Right ventricle myocardium inferior (tissue), 1 donor: ENCODE measurements around the gene PTCHD1. TPM values are rescaled to one million over a fixed set of nuclear protein-coding genes. Genes with fewer than 3 reads are reported as not detected.

Experiments
- ATAC-seq: fragments of 200-7000 bp; cut with Tn5 transposase; one replicate; pipeline ENCODE4 v1.9.1; 2020; ENCODE audit warnings: mild to moderate bottlenecking, moderate library complexity
- DNase-seq: peaks from one replicate; pipeline ENCODE4 v3.0.0; 2021; ENCODE audit errors: missing footprints
- intact Hi-C: fragments of 100-400 bp; cut with DNase I; formaldehyde crosslinking; loops from one replicate; pipeline ENCODE4 v1.11.0; 2022
- total RNA-seq: library from RNA; stranded (reverse); fragmentation: NEBNext Ultra II Directional; extraction: Animal tissue kit (Norgen Biotek cat#: 25700); gene quantifications from one replicate; pipeline ENCODE4 v1.2.1, GENCODE V29; 2021
- donor health status: DM: no; HTN: yes; CAD: no; lungs with severe emphysema.

PTCHD1 gene
- total RNA-seq, 1 donor from 2014 or later: 0.05 TPM

DNA sequence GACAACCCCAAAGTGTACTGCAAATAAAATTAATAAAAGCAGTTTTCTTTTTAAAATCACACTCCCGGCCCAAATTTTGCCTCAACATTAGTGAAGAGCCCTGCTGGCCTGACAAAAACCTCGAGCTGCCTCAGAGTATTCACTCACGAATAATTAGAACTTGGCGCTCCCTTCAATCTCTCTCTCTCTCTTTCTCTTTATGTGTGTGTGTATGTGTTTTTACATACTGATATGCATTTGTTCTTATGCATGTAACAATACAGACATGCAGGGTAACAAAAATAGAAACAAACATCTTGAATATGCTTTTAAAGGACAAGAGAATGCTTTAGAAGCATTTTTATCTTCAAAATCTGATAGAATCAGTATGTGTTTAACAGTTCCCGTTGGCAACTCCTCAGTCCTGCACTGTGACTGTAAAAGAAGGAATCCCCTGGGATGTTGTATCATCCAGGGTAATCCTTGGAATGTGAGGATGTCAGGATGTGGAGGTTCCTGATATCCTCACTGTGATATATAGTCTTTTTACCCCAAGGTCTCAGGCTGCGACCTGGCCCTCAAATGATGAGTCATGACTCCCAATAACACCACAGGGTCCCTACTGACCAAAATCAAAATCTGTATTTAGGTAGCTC lies 53.0 kb downstream of the PTCHD1 start:
- no peak for ATAC-seq
- DNase-seq: no peak
- intact Hi-C loops: no loop called here

DNA sequence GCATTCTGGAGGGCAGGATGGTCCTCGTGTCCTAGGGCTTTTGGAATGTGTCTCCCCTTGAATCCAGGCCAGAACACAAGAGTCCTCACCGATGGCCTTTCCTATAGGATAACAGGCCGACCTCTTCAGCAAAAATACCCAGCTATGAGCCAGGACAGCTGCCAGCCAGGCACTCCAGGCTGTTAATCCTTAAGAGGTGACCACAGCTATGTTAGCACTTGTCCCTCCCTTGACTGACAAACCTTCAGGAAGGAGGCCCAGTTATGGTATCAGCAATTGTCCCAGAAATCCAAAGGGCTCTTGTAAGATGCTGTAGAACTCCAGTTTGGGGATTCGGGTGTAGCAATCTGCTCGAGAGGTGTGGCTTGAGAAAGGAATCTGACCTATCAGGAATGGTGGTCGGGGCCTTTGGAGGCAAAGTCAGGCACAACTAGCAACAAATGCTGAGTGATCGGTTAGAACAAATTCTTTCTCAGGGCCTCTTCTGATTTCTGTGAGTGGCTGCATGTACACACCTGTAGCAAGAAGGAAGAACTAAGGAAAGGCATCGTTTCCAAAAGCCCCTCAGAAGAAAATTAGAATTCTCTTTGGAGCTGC lies 54.6 kb downstream of the PTCHD1 start:
- ATAC-seq (no peak), DNase-seq (no peak)
- intact Hi-C loops: no loop called here

DNA sequence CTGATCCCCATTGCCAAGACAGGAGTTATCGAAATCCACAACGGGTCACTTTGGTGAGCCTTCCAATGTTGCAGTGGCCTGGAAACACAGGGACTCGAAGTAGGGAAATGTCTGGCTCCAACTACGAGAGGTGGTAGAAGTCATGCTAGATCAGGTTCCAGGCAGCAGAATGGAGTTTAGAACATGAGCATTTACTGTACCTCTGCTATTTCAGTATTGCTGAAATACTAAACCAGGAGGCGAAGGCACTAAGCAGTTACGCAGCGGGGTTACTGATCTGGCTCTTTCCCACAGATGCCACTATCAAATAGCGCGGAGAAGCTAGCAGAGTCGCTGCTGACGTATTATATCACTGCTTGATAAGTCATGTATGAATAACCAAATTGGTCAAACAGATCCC lies 56.3 kb downstream of the PTCHD1 start:
- DNase-seq (no peak), ATAC-seq (no peak)

DNA sequence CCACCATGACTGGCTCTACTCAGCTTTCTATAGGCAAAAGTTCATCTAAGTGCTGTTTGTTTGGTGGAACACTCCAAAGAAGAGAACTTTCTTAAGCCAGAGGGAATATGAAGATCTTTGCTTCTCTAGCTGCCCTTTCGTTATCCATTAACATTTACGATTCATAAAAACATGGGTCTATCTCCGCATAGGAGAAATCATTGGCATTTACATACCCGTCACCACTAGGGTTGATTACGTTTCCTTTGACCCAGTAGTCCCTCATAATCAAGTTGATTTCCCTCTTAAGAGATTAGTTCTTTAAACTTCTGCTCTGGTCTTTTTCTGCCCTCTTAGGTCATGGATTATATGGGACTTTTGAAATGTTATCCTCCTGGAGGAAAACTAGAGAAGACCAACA lies 57.5 kb downstream of the PTCHD1 start:
- DNase-seq (no peak), ATAC-seq (no peak)
- intact Hi-C loops: no loop called here

More for the DNA sequence above, 56.3 kb downstream of the PTCHD1 start:
- intact Hi-C loops: no loop called here

DNA sequence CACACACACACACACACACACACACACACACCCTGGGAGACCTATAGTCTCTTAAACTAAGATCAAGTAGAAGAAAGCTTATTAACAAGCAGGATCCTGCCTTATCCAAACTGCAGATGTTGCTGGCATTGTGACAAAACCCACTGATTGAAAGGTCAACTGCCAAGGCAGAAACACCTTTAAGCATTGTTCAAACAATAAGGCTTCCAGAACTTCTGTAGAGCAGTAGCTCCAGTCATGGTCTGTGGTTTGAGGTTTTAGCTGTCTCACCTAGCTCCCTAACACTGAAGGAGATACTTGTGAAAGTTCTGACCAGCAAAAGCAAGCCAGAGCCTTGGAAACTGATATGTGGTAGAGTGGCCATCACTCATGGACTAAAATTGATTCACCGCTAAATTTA lies 59.8 kb downstream of the PTCHD1 start:
- DNase-seq (no peak), ATAC-seq (no peak)
- intact Hi-C loops: no loop called here

DNA sequence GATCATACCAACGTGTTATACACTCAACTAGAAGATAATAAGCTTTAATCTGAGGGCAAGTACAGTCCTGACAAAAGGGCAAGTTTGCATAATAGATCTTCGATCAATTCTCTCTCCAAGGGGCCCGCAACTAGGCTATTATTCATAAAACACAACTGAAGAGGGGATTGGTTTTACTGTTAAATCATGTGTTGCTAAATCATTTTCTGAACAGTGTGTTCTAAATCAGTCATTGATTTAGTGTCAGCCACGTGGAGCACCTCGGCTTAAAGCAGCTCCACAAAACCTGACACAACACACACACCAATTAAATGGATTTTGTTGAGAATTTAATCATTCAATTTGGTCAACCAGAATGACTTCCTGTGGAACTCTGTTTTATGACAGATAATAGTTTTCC lies 61.6 kb downstream of the PTCHD1 start:
- intact Hi-C loops: no loop called here
- no peak for DNase-seq
- ATAC-seq: no peak

DNA sequence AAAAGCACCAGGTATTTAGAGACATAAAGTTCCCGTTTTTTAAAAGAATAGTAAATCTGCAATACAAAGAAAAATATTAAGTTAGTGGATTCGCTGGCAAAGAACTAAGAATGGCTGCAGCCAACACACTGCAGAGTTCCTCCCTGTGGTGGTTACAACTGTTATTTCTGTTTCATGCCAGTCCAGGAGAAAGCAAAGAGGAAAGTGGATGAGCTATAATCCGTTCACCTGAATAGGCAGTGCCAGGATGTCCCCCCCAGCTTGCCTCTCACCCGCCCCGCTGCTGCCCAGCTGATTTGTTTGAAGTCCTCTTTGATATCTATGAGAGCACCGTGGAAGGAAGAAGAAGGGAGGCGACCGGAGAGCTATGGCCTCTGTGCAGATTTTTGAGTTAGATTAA lies 63.9 kb downstream of the PTCHD1 start:
- intact Hi-C loops: no loop called here
- DNase-seq: no peak
- ATAC-seq: no peak

DNA sequence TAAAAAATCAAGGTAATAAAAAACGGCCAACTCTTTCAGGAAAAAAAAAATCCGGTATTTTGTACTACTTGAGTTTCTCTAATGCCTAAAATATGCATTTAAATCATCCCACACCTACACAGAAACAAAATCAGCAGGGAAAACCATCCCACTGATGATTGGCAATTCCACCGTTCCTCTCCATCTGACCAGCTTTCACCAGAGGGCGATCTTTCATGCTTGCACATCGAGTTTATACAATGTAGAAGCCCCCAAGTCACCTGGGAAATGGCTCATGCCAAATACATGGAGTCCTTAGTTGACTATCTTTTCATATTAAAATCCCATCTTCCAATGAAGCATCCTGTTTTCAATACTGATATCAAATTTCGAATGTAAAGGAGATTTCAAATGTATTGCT lies 69.2 kb downstream of the PTCHD1 start:
- no peak for ATAC-seq
- intact Hi-C loops: no loop called here
- no peak for DNase-seq

DNA sequence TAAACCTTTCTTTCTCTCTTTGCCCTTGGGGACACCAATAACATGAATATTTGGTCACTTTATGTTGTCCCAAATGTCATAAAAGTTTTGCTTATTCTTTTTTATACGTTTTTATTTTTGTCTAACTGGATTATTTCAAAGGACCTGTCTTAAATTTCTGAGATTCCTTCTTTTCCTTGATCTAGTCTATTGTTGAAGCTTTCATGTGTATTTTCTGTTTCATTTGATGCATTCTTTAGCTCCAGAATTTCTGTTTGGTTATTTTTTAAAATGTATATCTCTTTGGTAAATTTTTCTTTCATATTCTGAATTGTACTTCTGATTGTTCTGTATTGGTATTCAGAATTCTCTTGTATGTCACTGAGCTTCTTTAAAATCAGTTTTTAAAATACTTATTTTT lies 88.3 kb downstream of the PTCHD1 start:
- intact Hi-C loops: no loop called here
- ATAC-seq (no peak), DNase-seq (no peak)

DNA sequence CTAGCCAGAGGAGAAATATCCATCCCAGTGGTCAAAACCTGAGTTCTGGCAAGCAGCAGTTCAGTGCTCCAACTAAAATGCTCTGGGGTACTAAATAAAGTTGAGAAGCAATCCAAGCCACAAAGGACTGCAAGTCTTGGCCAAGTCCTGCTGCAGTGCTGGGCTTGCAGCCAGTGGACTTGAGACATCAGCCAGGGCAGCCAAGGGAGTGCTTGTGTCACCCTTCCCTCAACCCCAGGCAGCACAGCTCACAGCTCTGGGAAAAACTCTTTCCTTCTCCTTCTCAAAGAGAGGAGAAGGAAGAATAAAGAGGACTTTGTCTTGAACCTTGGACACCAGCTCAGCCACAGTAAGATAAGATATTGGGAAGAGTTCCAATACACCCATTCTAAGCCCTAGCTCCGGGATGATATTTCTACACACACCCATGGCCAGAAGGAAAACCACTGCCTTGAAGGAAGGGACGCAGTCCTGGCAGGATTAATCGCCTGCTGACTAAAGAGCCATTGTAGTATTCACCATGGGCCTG lies 99.8 kb downstream of the PTCHD1 start:
- DNase-seq (peak; percentile 89), ATAC-seq (peak; percentile 95)
- intact Hi-C loops: no loop called here

DNA sequence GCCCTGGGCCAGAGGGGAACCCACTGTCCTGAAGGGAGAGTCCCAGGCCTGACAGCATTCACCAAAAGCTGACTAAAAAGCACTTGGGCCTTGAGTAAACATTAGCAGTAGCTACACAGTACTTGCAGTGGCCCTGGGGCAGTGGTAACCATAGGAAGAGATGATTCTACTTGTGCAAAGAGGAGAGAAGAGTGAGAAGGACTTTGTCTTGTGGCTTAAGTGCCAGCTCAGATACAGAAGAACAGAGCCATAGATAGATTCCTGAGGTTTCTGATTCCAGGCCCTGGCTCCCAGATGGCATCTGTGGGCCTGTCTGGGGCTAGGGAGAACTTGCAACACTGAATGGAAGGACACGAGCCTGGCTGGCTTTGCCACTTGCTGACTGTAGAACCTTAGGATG lies 100.5 kb downstream of the PTCHD1 start:
- ATAC-seq (no peak), DNase-seq (no peak)
- intact Hi-C loops: no loop called here

DNA sequence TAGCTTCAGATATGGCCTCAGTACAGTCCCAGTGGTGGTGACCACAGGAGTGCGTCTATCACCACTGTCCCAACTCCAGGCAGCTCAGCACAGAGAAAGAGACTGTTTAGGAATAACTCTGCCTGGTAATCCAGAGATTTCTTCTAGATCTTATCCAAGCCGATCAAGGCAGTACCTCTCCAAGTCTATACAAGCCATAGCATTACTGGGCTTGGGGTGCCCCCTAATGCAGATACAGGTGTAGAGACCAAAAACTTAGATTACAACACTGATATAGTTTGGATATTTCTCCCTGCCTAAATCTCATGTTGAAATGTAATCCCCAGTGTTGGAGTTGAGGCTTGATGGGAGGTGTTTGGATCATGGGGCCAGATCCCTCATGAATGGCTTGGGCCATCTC lies 100.9 kb downstream of the PTCHD1 start:
- intact Hi-C loops: no loop called here
- ATAC-seq: no peak
- no peak for DNase-seq

DNA sequence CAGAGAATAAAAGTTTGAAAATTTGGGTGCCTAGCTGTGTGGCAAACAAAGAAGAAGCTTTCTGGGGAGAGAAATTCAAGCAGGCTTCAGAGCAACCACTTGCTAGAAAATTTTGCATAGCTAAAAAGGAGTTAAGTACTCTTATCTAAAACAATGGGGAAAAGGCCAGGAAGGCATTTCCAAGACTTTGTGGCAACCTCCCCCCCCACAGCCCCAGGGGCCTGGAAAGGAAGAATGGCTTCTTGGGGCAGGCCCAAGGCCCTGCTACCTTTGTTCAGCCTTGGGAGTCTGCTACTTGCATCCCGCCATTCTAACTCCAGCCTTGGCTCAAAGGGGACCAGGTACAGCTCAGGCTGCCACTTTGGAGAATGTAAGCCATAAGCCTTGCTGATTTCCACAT lies 102.2 kb downstream of the PTCHD1 start:
- intact Hi-C loops: no loop called here
- DNase-seq (no peak), ATAC-seq (no peak)

DNA sequence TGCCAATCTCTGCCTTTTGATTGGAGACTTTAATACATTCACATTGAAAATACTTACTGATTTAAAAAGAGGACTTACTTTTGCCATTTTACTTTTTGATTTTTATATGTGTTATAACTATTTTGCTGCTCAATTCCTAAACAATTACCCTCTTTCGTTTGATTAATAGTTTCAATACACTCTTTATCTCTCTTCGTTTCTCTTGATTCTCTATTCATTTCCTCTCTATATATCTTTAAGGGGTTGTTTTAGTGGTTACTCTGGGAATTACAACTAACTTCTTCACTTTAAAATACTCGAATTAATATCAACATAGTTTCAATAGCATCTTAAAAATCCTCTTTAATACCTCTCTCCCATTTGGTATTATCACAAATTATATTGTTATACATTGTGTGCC lies 116.6 kb downstream of the PTCHD1 start:
- DNase-seq (no peak), ATAC-seq (no peak)
- intact Hi-C loops: no loop called here
